Keratinocyte (primary cell): ENCODE results near the gene LHX6.

Experiments
- CTCF ChIP-seq, 3 experiments: IDR thresholded peaks in 1 of 3; conservative IDR thresholded peaks in 1 of 3; optimal IDR thresholded peaks in 1 of 3; 2 replicates in 2 of 3; 3 replicates in 1 of 3; pipeline versions ENCODE3 to v1.5.1; 2011; ENCODE audit warnings: low read length in 3 of 3, mild to moderate bottlenecking in 3 of 3, moderate library complexity in 2 of 3, control low read depth in 1 of 3, inconsistent platforms in 1 of 3; ENCODE audit not compliant: insufficient read depth in 2 of 3; ENCODE audit errors: extremely low read depth in 1 of 3
- EZH2 ChIP-seq: IDR thresholded peaks from one replicate; pipeline ENCODE4 v1.6.1; 2012; ENCODE audit warnings: inconsistent platforms, mild to moderate bottlenecking, low read length, moderate library complexity

GRCh38 chr9:122248448-122248865 is 19.7 kb upstream of the LHX6 start:
- TF ChIP-seq CTCF (optimal IDR thresholded peaks at IDR 0.05 in 1 of 3, IDR thresholded peaks at IDR 0.05 in 1 of 3, conservative IDR thresholded peaks at IDR 0.05 in 1 of 3; ENCODE audit: extremely low read depth in 1 of 3, insufficient read depth in 2 of 3, low read length in 3 of 3), result no peak
- no peak for TF ChIP-seq EZH2
